Dendritic cell treated with granulocyte-macrophage colony-stimulating factor and Interleukin-4, amounts not matched to agents 40 ng/mL and 50 ng/mL, for 4 days (primary cell): ENCODE data around the gene PIK3R2.
A peak's percentile ranks its signal among the peaks of the same experiment; 100 is the strongest.

Source experiments
- H3K27ac Mint-ChIP-seq: one replicate; pipeline ENCODE4 v1.8.0; 2022; ENCODE audit warnings: mild to moderate bottlenecking, mixed read lengths
- H3K27me3 Mint-ChIP-seq: one replicate; pipeline ENCODE4 v1.8.0; 2022; ENCODE audit warnings: mild to moderate bottlenecking, mixed read lengths
- H3K36me3 Mint-ChIP-seq: one replicate; pipeline ENCODE4 v1.8.0; 2022; ENCODE audit warnings: low read depth, mixed read lengths
- H3K4me1 Mint-ChIP-seq: one replicate; pipeline ENCODE4 v1.8.0; 2022; ENCODE audit warnings: low read depth, mixed read lengths
- H3K4me3 Mint-ChIP-seq: one replicate; pipeline ENCODE4 v1.8.0; 2022; ENCODE audit warnings: mild to moderate bottlenecking, moderate library complexity, mixed read lengths
- H3K9me3 Mint-ChIP-seq: one replicate; pipeline ENCODE4 v1.8.0; 2022; ENCODE audit warnings: mixed read lengths
- intact Hi-C: fragments of 100-400 bp; cut with micrococcal nuclease; formaldehyde crosslinking; loops from one replicate; pipeline ENCODE4 v1.15.0; 2022

Gene PIK3R2

DNA sequence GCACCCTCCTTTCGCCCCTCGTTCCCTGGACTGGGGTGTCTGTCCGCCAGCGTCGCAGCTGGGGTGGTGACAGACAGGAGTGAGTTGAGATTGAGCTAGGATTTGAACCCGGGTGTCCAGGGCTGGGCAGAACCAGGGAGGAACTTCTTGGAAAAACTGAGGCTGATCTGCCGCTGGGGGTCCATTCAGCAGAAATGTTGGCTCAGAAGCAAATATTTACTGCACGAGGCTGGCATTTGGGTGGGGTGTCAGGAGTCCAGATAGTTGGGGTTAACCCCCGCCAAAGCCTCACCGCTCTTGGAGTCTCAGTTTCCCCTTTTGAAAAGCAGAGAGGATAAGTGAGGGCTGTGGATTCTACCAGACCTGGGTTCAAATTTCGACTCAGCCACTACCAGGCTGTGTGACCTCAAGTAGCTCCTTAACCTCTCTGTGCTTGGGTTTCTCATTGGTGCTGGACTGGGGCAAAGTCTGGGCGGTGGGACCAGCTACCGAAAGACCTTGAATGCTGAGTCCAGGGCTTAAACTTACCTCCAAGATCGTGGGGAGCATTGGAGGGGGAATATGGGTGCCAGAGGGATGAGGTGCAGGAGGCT is 34.4 kb upstream of the PIK3R2 start:
- no peaks in the 10 kb centered on the region for H3K9me3 Mint-ChIP-seq
- H3K27me3 Mint-ChIP-seq, result no peaks in the 10 kb centered on the region
- peaks cover 68% of the 10 kb centered on the region for H3K36me3 Mint-ChIP-seq
- H3K4me3 Mint-ChIP-seq, result peak overlapping the region; percentile 83
- H3K4me1 Mint-ChIP-seq, result peaks cover 65% of the 10 kb centered on the region
- H3K27ac Mint-ChIP-seq, result peak overlapping the region; percentile 76
- intact Hi-C loops, result loop anchor here (5.0 kb wide), 1 partner anchor 34 kb away; the partner anchor contains the start of gene PIK3R2

- H3K4me1 Mint-ChIP-seq, result peaks cover 67% of the 10 kb centered on the region
- intact Hi-C loops, result loop anchor here (5.0 kb wide), 1 partner anchor 33 kb away; the partner anchor contains the start of gene PIK3R2
- H3K36me3 Mint-ChIP-seq, result peaks cover 68% of the 10 kb centered on the region
- H3K4me3 Mint-ChIP-seq, result peak overlapping the region; percentile 83
- peak overlapping the region; percentile 60 for H3K27ac Mint-ChIP-seq
- no peaks in the 10 kb centered on the region for H3K27me3 Mint-ChIP-seq
- H3K9me3 Mint-ChIP-seq, result no peaks in the 10 kb centered on the region
These were observed 33.8 kb upstream of the PIK3R2 start for GRCh38 chr19:18119013-18119716.

DNA sequence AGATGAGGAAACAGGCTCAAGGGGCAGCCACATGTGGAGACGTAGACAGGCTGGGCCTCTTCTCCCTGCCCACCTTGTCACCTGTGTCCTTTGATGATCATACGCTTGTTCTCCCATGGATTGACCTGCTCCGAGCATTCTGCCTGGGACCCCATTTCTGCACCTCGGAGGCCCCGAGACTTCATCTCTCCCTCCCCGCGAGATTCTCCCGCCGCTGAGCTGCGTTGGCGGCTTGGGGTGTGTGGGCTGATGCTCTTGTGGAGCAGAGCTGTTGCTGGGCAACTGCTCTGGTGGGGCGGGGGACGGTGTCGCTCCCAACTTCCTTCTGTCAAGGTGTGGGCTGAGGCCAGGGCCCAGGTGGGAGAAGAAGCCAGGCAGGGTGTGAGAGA is 33.3 kb upstream of the PIK3R2 start:
- H3K27ac Mint-ChIP-seq, result no peak overlapping the region
- peaks cover 68% of the 10 kb centered on the region for H3K36me3 Mint-ChIP-seq
- H3K27me3 Mint-ChIP-seq, result no peaks in the 10 kb centered on the region
- no peaks in the 10 kb centered on the region for H3K9me3 Mint-ChIP-seq
- intact Hi-C loops, result loop anchor here (5.0 kb wide), 1 partner anchor 33 kb away; the partner anchor contains the start of gene PIK3R2
- H3K4me3 Mint-ChIP-seq, result no peak overlapping the region
- H3K4me1 Mint-ChIP-seq, result peaks cover 72% of the 10 kb centered on the region

- H3K4me3 Mint-ChIP-seq, result no peak overlapping the region
- H3K27me3 Mint-ChIP-seq, result no peaks in the 10 kb centered on the region
- H3K4me1 Mint-ChIP-seq, result peaks cover 70% of the 10 kb centered on the region
- no peak overlapping the region for H3K27ac Mint-ChIP-seq
- H3K36me3 Mint-ChIP-seq, result peaks cover 68% of the 10 kb centered on the region
- intact Hi-C loops, result no loop called here
- H3K9me3 Mint-ChIP-seq, result no peaks in the 10 kb centered on the region
These were observed 32.8 kb upstream of the PIK3R2 start for GRCh38 chr19:18120127-18120526.

DNA sequence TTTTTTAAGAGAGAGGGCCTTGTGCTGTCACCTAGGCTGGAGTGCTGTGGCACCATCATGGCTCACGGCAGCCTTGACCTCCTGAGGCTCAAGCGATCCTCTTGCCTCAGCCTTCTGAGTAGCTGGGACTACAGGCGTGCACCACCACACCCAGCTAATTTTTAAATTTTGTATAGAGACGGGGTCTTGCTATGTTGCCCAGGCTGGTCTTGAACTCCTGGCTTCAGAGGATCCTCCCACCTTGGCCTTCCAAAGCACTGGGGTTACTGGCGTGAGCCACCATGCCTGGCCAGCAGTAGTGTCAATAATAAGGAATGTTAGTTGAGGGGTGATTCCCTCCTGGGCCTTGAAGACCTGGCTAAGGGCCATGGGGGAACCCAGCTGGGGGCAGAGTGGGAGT is 31.8 kb upstream of the PIK3R2 start:
- intact Hi-C loops, result no loop called here
- Mint-ChIP-seq H3K9me3 (no peaks in the 10 kb centered on the region), H3K27ac (no peak overlapping the region), H3K36me3 (peaks cover 70% of the 10 kb centered on the region), H3K4me1 (peaks cover 73% of the 10 kb centered on the region), H3K4me3 (no peak overlapping the region), H3K27me3 (no peaks in the 10 kb centered on the region)

- Mint-ChIP-seq H3K9me3 (no peaks in the 10 kb centered on the region), H3K4me3 (no peak overlapping the region), H3K36me3 (peaks cover 76% of the 10 kb centered on the region), H3K4me1 (peaks cover 69% of the 10 kb centered on the region), H3K27ac (no peak overlapping the region), H3K27me3 (no peaks in the 10 kb centered on the region)
- intact Hi-C loops, result no loop called here
These were observed 30.5 kb upstream of the PIK3R2 start for GRCh38 chr19:18122424-18122823.

DNA sequence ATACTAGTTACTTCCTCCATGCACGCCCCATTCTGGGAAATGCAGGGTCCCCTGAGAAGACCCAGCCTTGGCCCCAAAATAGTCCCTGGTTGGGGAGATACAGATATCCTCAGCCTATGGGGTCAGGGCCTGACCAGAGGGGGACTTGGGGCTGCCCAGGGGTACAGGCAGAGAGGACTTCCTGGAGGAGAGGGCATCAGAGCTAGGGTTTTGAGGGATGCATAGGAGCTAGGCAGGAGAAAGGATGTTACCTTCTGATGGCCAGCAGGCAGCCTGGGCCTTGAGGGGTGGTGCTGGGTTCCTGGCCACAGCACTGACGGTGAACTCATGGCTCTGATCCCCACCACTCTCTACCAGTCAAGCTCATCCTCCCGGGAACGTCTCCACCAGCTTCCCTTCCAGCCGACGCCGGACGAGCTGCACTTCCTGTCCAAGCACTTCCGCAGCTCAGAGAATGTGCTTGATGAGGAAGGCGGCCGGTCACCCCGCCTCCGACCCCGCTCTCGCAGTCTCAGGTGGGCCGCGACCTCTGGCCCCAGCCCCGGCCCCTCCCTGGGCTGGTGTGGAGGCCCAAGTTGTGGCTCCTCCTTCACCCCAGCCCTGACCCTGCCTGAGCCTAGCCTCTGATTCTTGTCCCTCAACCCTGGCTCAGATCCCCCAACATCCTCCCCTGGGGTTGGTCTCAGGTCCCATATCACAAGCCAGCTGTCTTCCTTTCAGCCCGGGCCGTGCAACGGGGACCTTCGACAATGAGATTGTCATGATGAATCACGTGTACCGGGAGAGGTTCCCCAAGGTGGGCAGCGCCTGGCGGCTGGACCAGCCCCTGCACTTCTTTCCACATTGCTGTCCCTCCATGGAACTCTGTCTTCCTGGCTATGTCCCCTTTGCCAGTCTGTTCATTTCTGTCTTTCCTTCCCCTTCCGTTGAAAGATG is 29.8 kb upstream of the PIK3R2 start:
- Mint-ChIP-seq H3K36me3 (peaks cover 83% of the 10 kb centered on the region), H3K9me3 (no peaks in the 10 kb centered on the region), H3K4me1 (peaks cover 68% of the 10 kb centered on the region), H3K4me3 (no peak overlapping the region), H3K27ac (peak overlapping the region; percentile 7), H3K27me3 (no peaks in the 10 kb centered on the region)
- intact Hi-C loops, result no loop called here

DNA sequence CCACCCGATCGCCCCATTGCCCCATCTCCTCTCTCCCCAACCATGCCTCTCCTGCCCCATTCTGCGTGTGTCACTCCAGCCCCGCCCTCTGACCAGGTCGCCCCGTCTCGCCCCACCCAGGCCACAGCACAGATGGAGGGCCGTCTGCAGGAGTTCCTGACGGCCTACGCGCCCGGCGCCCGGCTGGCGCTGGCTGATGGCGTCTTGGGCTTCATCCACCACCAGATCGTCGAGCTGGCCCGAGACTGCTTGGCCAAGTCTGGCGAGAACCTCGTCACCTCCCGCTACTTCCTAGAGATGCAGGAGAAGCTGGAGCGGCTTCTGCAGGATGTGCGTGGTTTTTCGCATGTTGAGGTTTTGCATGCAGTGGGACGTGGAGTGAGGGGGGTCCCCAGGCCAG is 29.1 kb upstream of the PIK3R2 start:
- H3K4me1 Mint-ChIP-seq, result peaks cover 63% of the 10 kb centered on the region
- peaks cover 90% of the 10 kb centered on the region for H3K36me3 Mint-ChIP-seq
- no peaks in the 10 kb centered on the region for H3K27me3 Mint-ChIP-seq

GRCh38 chr19:18126097-18126496 is 26.9 kb upstream of the PIK3R2 start:
- Mint-ChIP-seq H3K4me1 (peaks cover 48% of the 10 kb centered on the region), H3K9me3 (no peaks in the 10 kb centered on the region), H3K4me3 (no peak overlapping the region), H3K36me3 (peaks cover 94% of the 10 kb centered on the region), H3K27ac (peak overlapping the region; percentile 26), H3K27me3 (no peaks in the 10 kb centered on the region)
- intact Hi-C loops, result no loop called here

More for the DNA sequence above, 29.1 kb upstream of the PIK3R2 start:
- Mint-ChIP-seq H3K4me3 (no peak overlapping the region), H3K9me3 (no peaks in the 10 kb centered on the region), H3K27ac (peak overlapping the region; percentile 7)
- intact Hi-C loops, result no loop called here

DNA sequence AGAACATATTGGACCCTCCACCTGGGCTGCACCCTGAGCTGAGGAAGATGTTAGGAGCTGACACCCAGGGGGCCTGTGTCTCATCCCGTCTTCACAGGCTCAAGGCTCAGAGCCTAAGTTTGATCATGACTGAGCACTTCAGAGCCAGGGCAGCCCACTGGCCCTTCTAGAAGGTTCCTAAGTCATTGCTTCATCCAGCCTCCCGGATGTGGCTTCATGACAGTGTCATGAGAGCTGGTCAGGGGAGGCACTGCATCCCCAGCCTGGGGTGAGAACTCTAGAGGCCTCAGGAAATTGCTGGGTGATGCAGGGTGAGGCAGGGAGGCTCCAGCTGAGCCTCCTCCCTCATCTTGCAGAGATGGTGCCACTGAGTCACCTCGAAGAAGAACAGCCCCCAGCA is 24.9 kb upstream of the PIK3R2 start:
- intact Hi-C loops, result no loop called here
- no peaks in the 10 kb centered on the region for H3K27me3 Mint-ChIP-seq
- H3K4me3 Mint-ChIP-seq, result no peak overlapping the region
- no peaks in the 10 kb centered on the region for H3K9me3 Mint-ChIP-seq
- H3K27ac Mint-ChIP-seq, result no peak overlapping the region
- H3K4me1 Mint-ChIP-seq, result peaks cover 36% of the 10 kb centered on the region
- H3K36me3 Mint-ChIP-seq, result peaks cover 94% of the 10 kb centered on the region

GRCh38 chr19:18128805-18129204 is 24.2 kb upstream of the PIK3R2 start:
- intact Hi-C loops, result no loop called here
- no peak overlapping the region for H3K4me3 Mint-ChIP-seq
- no peaks in the 10 kb centered on the region for H3K27me3 Mint-ChIP-seq
- no peaks in the 10 kb centered on the region for H3K9me3 Mint-ChIP-seq
- peaks cover 92% of the 10 kb centered on the region for H3K36me3 Mint-ChIP-seq
- H3K27ac Mint-ChIP-seq, result no peak overlapping the region
- H3K4me1 Mint-ChIP-seq, result peaks cover 30% of the 10 kb centered on the region

- H3K27ac Mint-ChIP-seq, result no peak overlapping the region
- H3K4me3 Mint-ChIP-seq, result no peak overlapping the region
- no peaks in the 10 kb centered on the region for H3K9me3 Mint-ChIP-seq
- H3K36me3 Mint-ChIP-seq, result peaks cover 92% of the 10 kb centered on the region
- H3K4me1 Mint-ChIP-seq, result peaks cover 13% of the 10 kb centered on the region
- no peaks in the 10 kb centered on the region for H3K27me3 Mint-ChIP-seq
- intact Hi-C loops, result no loop called here
These were observed 22.3 kb upstream of the PIK3R2 start for GRCh38 chr19:18130523-18131242.

DNA sequence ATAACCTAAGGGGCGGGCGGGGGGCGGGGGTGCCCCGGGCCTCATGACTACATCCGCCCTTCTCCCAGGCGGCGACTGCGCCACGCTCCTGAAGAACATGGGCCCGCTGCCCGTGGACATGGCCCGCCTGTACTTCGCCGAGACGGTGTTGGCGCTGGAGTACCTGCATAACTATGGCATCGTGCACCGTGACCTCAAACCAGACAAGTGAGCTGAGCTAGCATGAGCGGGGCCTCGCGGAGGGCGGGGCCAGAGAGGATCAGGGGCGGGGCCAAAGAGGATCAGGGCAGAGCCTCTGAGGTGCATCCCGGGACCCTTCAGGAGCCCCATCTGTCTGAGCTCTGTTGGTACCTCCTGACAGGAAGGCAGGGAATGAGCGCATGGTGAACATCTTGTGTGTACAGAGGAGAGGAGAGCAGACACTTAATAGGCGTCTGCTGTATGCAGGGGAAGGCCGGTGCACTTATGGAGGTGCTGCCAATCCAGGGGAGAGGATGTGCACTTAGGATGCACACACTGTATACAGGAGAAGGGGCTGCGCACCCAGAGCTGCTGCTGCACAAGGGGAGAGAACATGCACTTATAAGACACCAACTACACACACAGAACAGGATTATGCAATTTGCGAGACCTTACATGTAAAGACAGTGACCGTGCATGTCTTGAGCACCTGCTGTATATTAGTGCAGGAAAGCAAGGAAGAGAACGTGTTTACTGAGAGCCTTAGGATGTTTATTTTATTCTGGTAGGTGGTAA is 20.9 kb upstream of the PIK3R2 start:
- Mint-ChIP-seq H3K9me3 (no peaks in the 10 kb centered on the region), H3K36me3 (peaks cover 98% of the 10 kb centered on the region), H3K27ac (no peak overlapping the region), H3K4me3 (no peak overlapping the region), H3K27me3 (no peaks in the 10 kb centered on the region), H3K4me1 (peaks cover 10% of the 10 kb centered on the region)
- intact Hi-C loops, result no loop called here
